Panc1 (cell line): ENCODE measurements around the gene DPH5. TPM values are rescaled to one million over a fixed set of nuclear protein-coding genes. Genes with fewer than 3 reads are reported as not detected.

Experiments
- ATAC-seq: fragments of 200-7000 bp; cut with Tn5 transposase; 2 replicates; pipeline ENCODE4 v1.9.1; 2020; ENCODE audit warnings: mild to moderate bottlenecking, moderate library complexity
- BruUV-seq: library from RNA; stranded (reverse); fragments of 400-500 nt; replicated peaks from 2 replicates; lab custom pipeline; 2021; lab: Mats Ljungman, UMichigan
- CTCF ChIA-PET: fragments of 300-600 bp; sonication (Branson Sonifier 250); formaldehyde crosslinking; loops from one replicate; lab custom pipeline; 2022; ENCODE audit warnings: antibody characterized with exemption; lab: Charles Lee
- POLR2A ChIA-PET: fragments of 300-600 bp; sonication (Branson Sonifier 250); formaldehyde crosslinking; loops from one replicate; lab custom pipeline; 2022; ENCODE audit warnings: antibody characterized with exemption; lab: Charles Lee
- DNase-seq: peaks from one replicate; pipeline ENCODE4 v3.0.0-alpha.2; 2010; ENCODE audit warnings: low read depth, low spot score
- H3K27ac ChIP-seq: 2 replicates; pipeline ENCODE4 v1.5.1; 2011; ENCODE audit warnings: mild to moderate bottlenecking, low read length, inconsistent platforms
- H3K27me3 ChIP-seq: fragments of 200-500 bp; sonication (Bioruptor generic); 2 replicates; pipeline ENCODE4 v1.6.0; 2014; ENCODE audit warnings: low read length, inconsistent platforms; ENCODE audit not compliant: control insufficient read depth, insufficient read depth
- H3K36me3 ChIP-seq: fragments of 200-500 bp; sonication (Bioruptor generic); 2 replicates; pipeline ENCODE4 v1.5.1; 2014; ENCODE audit warnings: inconsistent platforms, mild to moderate bottlenecking, low read length, moderate library complexity; ENCODE audit not compliant: control insufficient read depth, insufficient read depth
- H3K4me1 ChIP-seq: 2 replicates; pipeline ENCODE4 v1.5.1; 2011; ENCODE audit warnings: inconsistent platforms, mild to moderate bottlenecking, low read length, moderate library complexity; ENCODE audit not compliant: control insufficient read depth, insufficient read depth
- H3K4me3 ChIP-seq, 2 experiments: 2 replicates each; pipeline ENCODE4 v1.5.1; 2011 to 2012; ENCODE audit warnings: low read depth in 2 of 2, low read length in 2 of 2, mild to moderate bottlenecking in 2 of 2, inconsistent platforms in 1 of 2, moderate library complexity in 1 of 2
- H3K9me3 ChIP-seq: fragments of 200-500 bp; sonication (Bioruptor generic); 2 replicates; pipeline ENCODE4 v1.5.1; 2014; ENCODE audit warnings: low read depth, mild to moderate bottlenecking, inconsistent platforms, low read length, moderate library complexity; ENCODE audit not compliant: control insufficient read depth, insufficient read depth
- POLR2AphosphoS5 ChIP-seq: IDR thresholded peaks from 2 replicates; pipeline ENCODE4 v1.6.1; 2012; ENCODE audit warnings: mild to moderate bottlenecking, low read depth, low read length, moderate library complexity
- SIN3A ChIP-seq: IDR thresholded peaks from 2 replicates; pipeline ENCODE4 v1.6.1; 2012; ENCODE audit warnings: low read depth, mild to moderate bottlenecking, low read length, moderate library complexity, borderline replicate concordance; ENCODE audit not compliant: insufficient read depth
- TCF7L2 ChIP-seq: IDR thresholded peaks from 2 replicates; pipeline ENCODE4 v1.6.1; 2011; ENCODE audit warnings: mild to moderate bottlenecking, low read depth, low read length, inconsistent platforms
- in situ Hi-C: cut with HindIII; loops from 2 replicates; pipeline ENCODE4 v1.10.0; 2016; ENCODE audit warnings: low sequenced_read_pairs, low pct_unique_long_range_greater_than_20kb
- intact Hi-C: fragments of 100-400 bp; cut with micrococcal nuclease; formaldehyde crosslinking; loops from one replicate; pipeline ENCODE4 v1.10.0; 2022; ENCODE audit not compliant: unreplicated experiment
- total RNA-seq: library from RNA; stranded (reverse); gene quantifications from one replicate; pipeline ENCODE4 v1.2.1, GENCODE V29; 2021; ENCODE audit not compliant: unreplicated experiment
- TF ChIP-seq, protein P1 (sequence below): fragments of 450-650 bp; IDR thresholded peaks from 2 replicates; pipeline ENCODE4 v1.5.1; 2017; ENCODE audit warnings: mild to moderate bottlenecking
- TF ChIP-seq, protein P2 (sequence below), 2 experiments: IDR thresholded peaks; 2 replicates each; pipeline ENCODE4 v1.6.1; 2011 to 2012; ENCODE audit warnings: low read depth in 2 of 2, control low read depth in 1 of 2, low read length in 1 of 2, mild to moderate bottlenecking in 1 of 2, moderate library complexity in 1 of 2; ENCODE audit not compliant: insufficient read depth in 1 of 2

DPH5 gene
- total RNA-seq, 1 experiment from 2014 or later: 22.6 TPM

DNA sequence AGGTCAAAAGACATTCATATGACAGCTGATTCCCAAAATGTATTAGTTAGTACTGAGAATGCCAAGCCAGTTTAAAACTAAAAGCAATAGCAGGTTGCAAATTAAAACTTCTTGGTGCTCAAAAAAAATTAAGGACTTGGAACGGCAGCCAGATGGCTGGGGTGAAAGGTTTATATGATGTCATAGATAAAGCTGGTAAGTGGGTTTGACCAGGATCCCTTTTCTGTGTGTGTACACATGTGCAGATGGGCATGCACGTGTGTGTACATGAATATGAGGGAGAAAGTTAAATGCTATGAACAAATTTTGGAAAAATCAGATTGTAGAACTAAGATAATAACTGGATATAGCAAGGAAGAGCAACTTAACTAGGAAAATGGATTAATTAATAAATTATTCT lies 39.1 kb upstream of the DPH5 start:
- DNase-seq (no peak), ATAC-seq (no peak)
- TF ChIP-seq TCF7L2 (no peak), SIN3A (no peak), POLR2AphosphoS5 (no peak)
- TF ChIP-seq, protein P1, sequence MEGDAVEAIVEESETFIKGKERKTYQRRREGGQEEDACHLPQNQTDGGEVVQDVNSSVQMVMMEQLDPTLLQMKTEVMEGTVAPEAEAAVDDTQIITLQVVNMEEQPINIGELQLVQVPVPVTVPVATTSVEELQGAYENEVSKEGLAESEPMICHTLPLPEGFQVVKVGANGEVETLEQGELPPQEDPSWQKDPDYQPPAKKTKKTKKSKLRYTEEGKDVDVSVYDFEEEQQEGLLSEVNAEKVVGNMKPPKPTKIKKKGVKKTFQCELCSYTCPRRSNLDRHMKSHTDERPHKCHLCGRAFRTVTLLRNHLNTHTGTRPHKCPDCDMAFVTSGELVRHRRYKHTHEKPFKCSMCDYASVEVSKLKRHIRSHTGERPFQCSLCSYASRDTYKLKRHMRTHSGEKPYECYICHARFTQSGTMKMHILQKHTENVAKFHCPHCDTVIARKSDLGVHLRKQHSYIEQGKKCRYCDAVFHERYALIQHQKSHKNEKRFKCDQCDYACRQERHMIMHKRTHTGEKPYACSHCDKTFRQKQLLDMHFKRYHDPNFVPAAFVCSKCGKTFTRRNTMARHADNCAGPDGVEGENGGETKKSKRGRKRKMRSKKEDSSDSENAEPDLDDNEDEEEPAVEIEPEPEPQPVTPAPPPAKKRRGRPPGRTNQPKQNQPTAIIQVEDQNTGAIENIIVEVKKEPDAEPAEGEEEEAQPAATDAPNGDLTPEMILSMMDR: no peak
- TF ChIP-seq, protein P2, sequence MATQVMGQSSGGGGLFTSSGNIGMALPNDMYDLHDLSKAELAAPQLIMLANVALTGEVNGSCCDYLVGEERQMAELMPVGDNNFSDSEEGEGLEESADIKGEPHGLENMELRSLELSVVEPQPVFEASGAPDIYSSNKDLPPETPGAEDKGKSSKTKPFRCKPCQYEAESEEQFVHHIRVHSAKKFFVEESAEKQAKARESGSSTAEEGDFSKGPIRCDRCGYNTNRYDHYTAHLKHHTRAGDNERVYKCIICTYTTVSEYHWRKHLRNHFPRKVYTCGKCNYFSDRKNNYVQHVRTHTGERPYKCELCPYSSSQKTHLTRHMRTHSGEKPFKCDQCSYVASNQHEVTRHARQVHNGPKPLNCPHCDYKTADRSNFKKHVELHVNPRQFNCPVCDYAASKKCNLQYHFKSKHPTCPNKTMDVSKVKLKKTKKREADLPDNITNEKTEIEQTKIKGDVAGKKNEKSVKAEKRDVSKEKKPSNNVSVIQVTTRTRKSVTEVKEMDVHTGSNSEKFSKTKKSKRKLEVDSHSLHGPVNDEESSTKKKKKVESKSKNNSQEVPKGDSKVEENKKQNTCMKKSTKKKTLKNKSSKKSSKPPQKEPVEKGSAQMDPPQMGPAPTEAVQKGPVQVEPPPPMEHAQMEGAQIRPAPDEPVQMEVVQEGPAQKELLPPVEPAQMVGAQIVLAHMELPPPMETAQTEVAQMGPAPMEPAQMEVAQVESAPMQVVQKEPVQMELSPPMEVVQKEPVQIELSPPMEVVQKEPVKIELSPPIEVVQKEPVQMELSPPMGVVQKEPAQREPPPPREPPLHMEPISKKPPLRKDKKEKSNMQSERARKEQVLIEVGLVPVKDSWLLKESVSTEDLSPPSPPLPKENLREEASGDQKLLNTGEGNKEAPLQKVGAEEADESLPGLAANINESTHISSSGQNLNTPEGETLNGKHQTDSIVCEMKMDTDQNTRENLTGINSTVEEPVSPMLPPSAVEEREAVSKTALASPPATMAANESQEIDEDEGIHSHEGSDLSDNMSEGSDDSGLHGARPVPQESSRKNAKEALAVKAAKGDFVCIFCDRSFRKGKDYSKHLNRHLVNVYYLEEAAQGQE (IDR thresholded peaks at IDR 0.05; ENCODE audit: insufficient read depth in 1 of 2, low read depth in 2 of 2, low read length in 1 of 2): no peak
- CTCF ChIA-PET: no interaction called here
- POLR2A ChIA-PET: no interaction called here
- Histone ChIP-seq H3K4me3 (no peak overlapping the region), H3K27ac (no peak overlapping the region), H3K9me3 (no peaks in the 10 kb centered on the region), H3K4me1 (no peaks in the 10 kb centered on the region), H3K36me3 (no peaks in the 10 kb centered on the region), H3K27me3 (no peaks in the 10 kb centered on the region)
- intact Hi-C loops (no loop called here), in situ Hi-C loops (no loop called here)
- no TSS peak for BruUV-seq

DNA sequence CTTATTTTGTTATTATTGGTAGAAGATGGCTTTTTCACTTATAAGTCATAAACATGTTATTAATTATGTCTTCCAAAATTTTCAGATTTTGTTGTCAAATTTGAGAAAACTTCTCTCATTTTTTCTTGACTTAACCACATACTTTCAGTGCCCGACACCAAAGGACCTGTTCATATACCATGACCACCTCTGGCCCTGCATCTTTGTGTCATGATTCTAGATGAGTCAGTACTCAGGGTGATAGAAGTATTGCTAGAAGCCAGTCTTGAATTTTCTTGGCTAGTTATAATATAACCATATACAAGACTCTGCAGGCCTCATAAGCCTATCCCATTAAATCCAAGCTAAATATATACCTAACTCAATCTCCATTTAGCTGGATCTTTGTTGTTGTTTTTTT lies 35.4 kb upstream of the DPH5 start:
- ChIA-PET POLR2A (no interaction called here), CTCF (interaction anchor here (0.6 kb wide), 1 partner anchor 235 kb away, joined by 15 read pairs; no protein-coding TSS in a partner anchor)
- no peak for DNase-seq

More for the DNA sequence above, 35.4 kb upstream of the DPH5 start:
- TF ChIP-seq, protein P1: no peak
- TF ChIP-seq, protein P2 (IDR thresholded peaks at IDR 0.05; ENCODE audit: insufficient read depth in 1 of 2, low read depth in 2 of 2, low read length in 1 of 2): no peak
- no peak for TF ChIP-seq POLR2AphosphoS5
- TF ChIP-seq TCF7L2: no peak
- no peak for TF ChIP-seq SIN3A
- in situ Hi-C loops (no loop called here), intact Hi-C loops (no loop called here)
- Histone ChIP-seq H3K4me1 (no peaks in the 10 kb centered on the region), H3K9me3 (no peaks in the 10 kb centered on the region), H3K27me3 (no peaks in the 10 kb centered on the region), H3K4me3 (no peak overlapping the region), H3K36me3 (no peaks in the 10 kb centered on the region), H3K27ac (no peak overlapping the region)
- no TSS peak for BruUV-seq
- ATAC-seq: no peak
